ENCODE results near the gene HS2ST1. TPM values are rescaled to one million over a fixed set of nuclear protein-coding genes. Genes with fewer than 3 reads are reported as not detected.

The HS2ST1 gene
- total RNA-seq, 1 experiment from 2014 or later: 35.0 TPM

GRCh38 chr1:87129606-87130005 is 215.2 kb downstream of the HS2ST1 start:
- no peaks in the 10 kb centered on the region for H3F3A ChIP-seq (ENCODE audit: insufficient read depth, low read depth)
- H3K36me3 ChIP-seq (ENCODE audit: low read depth): no peaks in the 10 kb centered on the region
- no peaks in the 10 kb centered on the region for H3K9me2 ChIP-seq (ENCODE audit: insufficient read depth)
- no TSS peak for BruUV-seq (replicated peaks)
- intact Hi-C loops (cut with micrococcal nuclease; ENCODE audit: unreplicated experiment): loop anchor here (2.0 to 5.0 kb wide), 4 partner anchors 201 to 1175 kb away; no protein-coding TSS in a partner anchor
- H3K9me3 ChIP-seq (ENCODE audit: insufficient read depth, low read depth): no peaks in the 10 kb centered on the region
- H4K20me1 ChIP-seq (ENCODE audit: insufficient read depth): no peaks in the 10 kb centered on the region
- 0 out of 2 replicates have a peak, but pooled peaks cover 11% of the 10 kb centered on the region for H3K4me1 ChIP-seq (replicated peaks; ENCODE audit: insufficient read depth)
- no peak overlapping the region for H2AFZ ChIP-seq
- no peak overlapping the region for H3K27ac ChIP-seq
- POLR2A ChIA-PET (ENCODE audit: unreplicated experiment): no interaction called here
- TF ChIP-seq CTCF (conservative IDR thresholded peaks at IDR 0.05) (no peak), EZH2 (IDR thresholded peaks at IDR 0.05; ENCODE audit: low read depth) (no peak)
- H3K27me3 ChIP-seq (ENCODE audit: insufficient read depth, low read depth): no peaks in the 10 kb centered on the region
- no peak overlapping the region for H3K4me3 ChIP-seq
- no peaks in the 10 kb centered on the region for H3K79me2 ChIP-seq (ENCODE audit: low read depth)
- H3K4me2 ChIP-seq: no peak overlapping the region
- CTCF ChIA-PET: interaction anchor here (0.7 kb wide), 1 partner anchor 878 kb away, joined by 7 read pairs; no protein-coding TSS in a partner anchor
- no peak for DNase-seq

- Histone ChIP-seq H3K4me2 (no peak overlapping the region), H3K36me3 (ENCODE audit: low read depth) (no peaks in the 10 kb centered on the region), H3K27ac (no peak overlapping the region), H3K27me3 (ENCODE audit: insufficient read depth, low read depth) (no peaks in the 10 kb centered on the region), H3K4me3 (no peak overlapping the region), H3K79me2 (ENCODE audit: low read depth) (no peaks in the 10 kb centered on the region), H4K20me1 (ENCODE audit: insufficient read depth) (no peaks in the 10 kb centered on the region), H3F3A (ENCODE audit: insufficient read depth, low read depth) (no peaks in the 10 kb centered on the region), H3K9me2 (ENCODE audit: insufficient read depth) (no peaks in the 10 kb centered on the region), H2AFZ (no peak overlapping the region), H3K4me1 (replicated peaks; ENCODE audit: insufficient read depth) (0 out of 2 replicates have a peak, but pooled peaks cover 12% of the 10 kb centered on the region), H3K9me3 (ENCODE audit: insufficient read depth, low read depth) (no peaks in the 10 kb centered on the region)
- no peak for DNase-seq
- ChIA-PET POLR2A (ENCODE audit: unreplicated experiment) (no interaction called here), CTCF (no interaction called here)
- TF ChIP-seq EZH2 (IDR thresholded peaks at IDR 0.05; ENCODE audit: low read depth) (no peak), CTCF (conservative IDR thresholded peaks at IDR 0.05) (no peak)
- intact Hi-C loops (cut with micrococcal nuclease; ENCODE audit: unreplicated experiment): loop anchor here (2.0 to 5.0 kb wide), 4 partner anchors 200 to 1174 kb away; no protein-coding TSS in a partner anchor
- no TSS peak for BruUV-seq (replicated peaks)
Observed at GRCh38 chr1:87130438-87130837, 216.0 kb downstream of the HS2ST1 start.

GRCh38 chr1:87131809-87132283 is 217.4 kb downstream of the HS2ST1 start:
- Histone ChIP-seq H3K36me3 (ENCODE audit: low read depth) (no peaks in the 10 kb centered on the region), H3K9me2 (ENCODE audit: insufficient read depth) (no peaks in the 10 kb centered on the region), H3K27me3 (ENCODE audit: insufficient read depth, low read depth) (no peaks in the 10 kb centered on the region), H4K20me1 (ENCODE audit: insufficient read depth) (no peaks in the 10 kb centered on the region), H3F3A (ENCODE audit: insufficient read depth, low read depth) (no peaks in the 10 kb centered on the region), H2AFZ (peak overlapping the region; percentile 72), H3K4me1 (replicated peaks; ENCODE audit: insufficient read depth) (0 out of 2 replicates have a peak, but pooled peaks cover 12% of the 10 kb centered on the region), H3K27ac (no peak overlapping the region), H3K79me2 (ENCODE audit: low read depth) (no peaks in the 10 kb centered on the region), H3K4me3 (peak overlapping the region; percentile 46; the same call in 1 of the 2 replicates), H3K4me2 (peak overlapping the region; percentile 74), H3K9me3 (ENCODE audit: insufficient read depth, low read depth) (no peaks in the 10 kb centered on the region)
- intact Hi-C loops (cut with micrococcal nuclease; ENCODE audit: unreplicated experiment): loop anchor here (2.0 to 5.0 kb wide), 4 partner anchors 199 to 1173 kb away; no protein-coding TSS in a partner anchor
- TF ChIP-seq CTCF (conservative IDR thresholded peaks at IDR 0.05): peak; percentile 97
- TF ChIP-seq EZH2 (IDR thresholded peaks at IDR 0.05; ENCODE audit: low read depth): no peak
- BruUV-seq (replicated peaks): no TSS peak
- POLR2A ChIA-PET (ENCODE audit: unreplicated experiment): no interaction called here
- CTCF ChIA-PET: no interaction called here
- peak; percentile 55 to 69 for DNase-seq

All from PC-9 (cell line).